Activated naive CD4-positive, alpha-beta T cell treated with Interleukin-2 at 50 U/mL for 16 hours (primary cell): ENCODE results near the gene FBXL19.

Experiments used
- DNase-seq: peaks from one replicate; pipeline ENCODE4 v3.0.0-alpha.2; 2020

Gene FBXL19

DNA sequence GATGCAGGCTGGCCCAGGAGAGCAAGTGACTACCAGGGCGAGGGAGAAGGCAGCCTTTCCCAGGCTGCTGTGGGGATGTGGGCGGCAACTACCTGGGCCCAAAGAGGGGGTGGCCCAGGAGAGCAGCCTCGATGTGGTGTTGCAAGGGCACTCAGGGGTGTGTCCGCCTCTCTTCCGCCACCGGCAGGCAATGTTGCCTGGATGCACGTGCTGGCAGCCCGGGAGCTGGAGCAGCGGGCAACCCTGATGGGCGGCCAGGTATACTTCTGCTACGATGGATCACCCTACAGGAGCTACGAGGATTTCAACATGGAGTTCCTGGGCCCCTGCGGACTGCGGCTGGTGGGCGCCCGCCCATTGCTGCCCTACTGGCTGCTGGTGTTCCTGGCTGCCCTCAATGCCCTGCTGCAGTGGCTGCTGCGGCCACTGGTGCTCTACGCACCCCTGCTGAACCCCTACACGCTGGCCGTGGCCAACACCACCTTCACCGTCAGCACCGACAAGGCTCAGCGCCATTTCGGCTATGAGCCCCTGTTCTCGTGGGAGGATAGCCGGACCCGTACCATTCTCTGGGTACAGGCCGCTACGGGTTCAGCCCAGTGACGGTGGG lies 64.3 kb downstream of the FBXL19 start:
- DNase-seq = no peak

DNA sequence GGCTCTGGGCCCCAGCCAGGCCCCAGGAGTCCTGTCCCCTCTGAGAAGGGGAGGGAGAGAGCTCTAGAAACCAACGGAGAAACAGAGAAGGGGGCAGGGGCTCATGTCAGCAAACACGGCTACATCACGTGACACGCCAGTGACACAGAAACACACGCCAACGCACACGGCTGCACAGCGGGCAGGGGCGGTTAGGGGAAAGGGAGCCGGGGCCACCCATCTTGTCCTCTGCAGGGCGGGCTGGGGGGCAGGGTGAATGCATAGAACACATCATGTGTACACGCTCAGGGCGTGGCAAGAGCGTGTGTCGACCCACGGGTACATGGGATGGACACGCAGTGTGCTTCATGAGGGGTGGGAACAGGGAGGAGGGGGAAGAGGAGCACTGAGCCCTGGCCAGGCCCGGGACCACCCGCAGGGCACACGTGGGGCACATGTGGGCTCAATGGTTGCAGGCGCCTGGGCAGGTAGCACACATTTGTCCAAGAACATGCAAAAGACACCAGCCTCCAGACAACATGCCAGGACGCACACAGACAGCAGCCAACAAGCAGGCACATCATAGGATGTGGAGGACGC lies 66.2 kb downstream of the FBXL19 start:
- DNase-seq = no peak

DNA sequence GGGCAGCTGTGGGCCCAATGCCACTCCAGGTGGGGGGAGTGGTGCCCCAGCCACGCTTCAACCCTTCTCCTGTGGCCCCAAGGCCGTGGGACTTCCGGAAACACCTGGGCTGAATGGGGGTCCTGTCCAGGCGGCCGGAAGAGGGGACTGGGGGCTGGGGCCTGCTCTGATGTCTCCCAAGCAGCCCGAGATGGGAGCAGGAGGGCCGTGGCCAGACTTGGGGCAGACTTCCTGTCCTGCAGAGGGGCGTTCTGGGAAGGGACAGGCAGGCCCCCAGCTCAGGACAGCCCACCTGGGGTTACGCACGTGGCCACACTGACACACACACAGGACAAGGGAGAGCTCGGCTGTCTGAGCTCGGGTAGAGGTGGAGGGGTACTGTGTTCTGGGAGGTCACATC lies 66.7 kb downstream of the FBXL19 start:
- no peak for DNase-seq

DNA sequence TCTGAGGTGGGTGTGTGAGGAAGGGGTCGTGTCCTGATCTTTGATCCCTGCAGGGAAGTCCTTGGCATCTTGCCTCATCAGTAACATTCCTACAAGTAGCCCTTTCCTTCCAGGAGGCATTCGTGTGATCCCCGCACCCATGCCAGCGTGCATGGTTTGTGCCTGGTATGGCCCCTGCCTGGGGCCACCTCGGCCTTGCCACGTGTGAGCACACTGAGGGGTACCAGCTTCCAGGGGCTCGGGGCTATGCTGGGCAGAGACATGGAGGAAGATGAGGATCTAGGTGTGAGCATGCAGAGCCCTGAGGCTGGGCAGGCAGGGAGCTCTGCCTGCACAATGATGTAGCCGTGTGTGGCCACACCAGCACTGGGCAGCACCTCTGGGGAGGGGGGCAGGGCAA lies 67.7 kb downstream of the FBXL19 start:
- DNase-seq = no peak

DNA sequence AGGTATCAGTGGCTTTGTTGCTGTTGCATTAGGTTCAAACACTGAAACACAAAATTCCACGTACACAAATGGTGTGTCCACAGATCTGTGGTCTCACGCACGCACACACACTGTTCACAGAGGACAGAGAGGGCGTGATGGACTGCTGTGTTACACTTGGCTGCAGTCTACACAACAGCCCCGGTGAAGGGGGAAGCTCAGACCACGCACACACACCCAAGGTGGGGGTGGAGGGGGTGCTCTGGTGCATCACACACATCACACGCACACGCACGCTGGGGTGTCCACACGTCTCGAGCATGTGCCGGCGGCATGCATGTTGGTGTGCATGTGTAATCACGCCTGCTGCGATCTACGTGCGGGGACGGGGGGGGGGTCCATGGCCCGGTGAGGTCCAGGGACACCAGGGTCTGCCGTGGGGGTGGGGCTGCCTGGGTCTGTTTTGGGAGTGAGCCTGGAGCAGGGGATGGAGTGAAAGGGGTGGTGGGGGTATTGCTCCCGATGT lies 69.0 kb downstream of the FBXL19 start:
- no peak for DNase-seq

DNA sequence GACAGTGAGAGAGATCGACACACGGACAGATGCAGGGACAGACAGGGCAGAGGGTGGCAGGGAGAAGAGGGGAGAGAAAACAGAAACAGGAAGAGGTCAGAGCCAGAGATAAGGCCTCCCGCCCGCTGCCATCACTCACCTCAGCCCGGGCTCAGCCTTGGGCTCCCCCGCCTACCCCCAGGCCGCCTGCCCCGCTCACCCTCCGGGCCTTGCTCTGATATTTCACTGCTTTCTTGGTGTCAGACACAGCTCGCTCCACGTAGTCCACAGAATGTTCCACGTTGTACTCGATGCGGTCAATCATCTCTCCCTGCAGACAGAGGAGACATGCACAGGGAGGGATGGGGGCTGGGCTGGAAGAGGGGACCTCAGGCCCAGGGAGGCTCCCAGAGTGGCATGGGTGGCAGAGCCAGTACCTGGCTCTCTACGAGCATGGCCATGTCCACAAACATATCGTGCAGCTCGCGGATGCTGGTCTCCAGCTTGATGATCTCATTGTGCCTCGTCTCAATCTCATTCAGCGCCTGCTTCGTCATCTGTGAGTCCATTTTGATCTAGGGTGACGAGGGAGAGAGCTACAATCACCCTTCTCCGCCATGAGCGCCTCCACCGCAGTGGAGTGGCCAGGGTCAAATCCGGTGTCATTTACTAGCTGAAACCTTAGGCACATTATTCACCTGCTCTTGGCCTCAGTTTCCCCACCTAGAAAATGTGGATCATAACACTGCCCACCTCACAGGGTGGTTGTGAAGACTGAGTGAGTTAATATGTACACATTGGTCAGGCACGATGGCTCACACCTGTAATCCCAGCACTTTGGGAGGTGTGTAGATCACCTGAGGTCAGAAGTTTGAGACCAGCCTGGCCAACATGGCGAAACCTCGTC lies 69.8 kb downstream of the FBXL19 start:
- DNase-seq = no peak

DNA sequence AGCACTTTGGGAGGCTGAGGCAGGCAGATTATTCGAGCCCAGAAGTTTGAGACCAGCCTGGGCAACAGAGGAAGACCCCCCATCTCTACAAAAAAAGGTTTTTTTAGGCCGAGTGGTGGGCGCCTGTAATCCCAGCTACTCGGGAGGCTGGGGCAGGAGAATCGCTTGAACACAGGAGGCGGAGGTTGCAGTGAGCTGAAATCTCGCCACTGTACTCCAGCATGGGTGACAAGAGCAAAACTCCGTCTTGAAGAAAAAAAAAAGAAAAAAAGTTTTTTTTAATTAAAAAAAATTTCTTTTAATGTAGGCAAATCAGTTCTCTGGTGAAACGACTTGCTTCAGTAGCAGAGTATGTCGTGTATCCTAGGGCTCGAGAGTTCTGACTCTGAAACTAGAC lies 72.6 kb downstream of the FBXL19 start:
- DNase-seq = no peak

DNA sequence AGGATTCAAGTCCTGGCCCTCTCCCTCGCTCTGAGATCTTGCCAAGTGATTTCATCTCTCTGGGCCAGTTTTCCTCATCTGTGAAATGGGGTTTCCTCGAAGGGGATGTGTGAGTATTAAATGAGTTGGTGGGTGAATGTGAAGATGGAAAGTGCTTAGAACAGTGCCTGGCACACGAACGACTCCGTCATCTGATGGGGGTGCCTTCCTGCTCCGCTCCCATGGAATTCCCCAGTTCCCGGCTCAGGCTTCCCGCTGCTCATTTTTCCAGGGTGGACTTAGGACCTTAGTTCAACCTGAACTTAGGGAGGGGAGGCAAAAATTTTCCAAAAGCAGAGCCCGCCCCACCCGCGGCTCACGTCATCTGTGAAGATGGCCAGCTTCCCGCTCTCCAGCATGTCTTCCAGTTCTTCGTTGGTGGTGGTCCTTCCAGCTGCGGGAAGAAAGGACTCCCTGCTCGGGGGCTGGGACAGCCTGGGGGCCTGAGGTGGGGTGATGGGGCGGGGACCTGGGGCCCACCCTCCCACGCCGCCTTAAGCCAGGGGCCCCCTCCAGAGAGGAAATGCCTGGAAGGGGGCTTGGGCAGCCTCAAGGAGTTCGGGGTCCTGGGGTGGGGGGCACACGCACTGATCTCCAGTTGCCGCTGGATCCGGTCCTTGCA lies 73.1 kb downstream of the FBXL19 start:
- no peak for DNase-seq

DNA sequence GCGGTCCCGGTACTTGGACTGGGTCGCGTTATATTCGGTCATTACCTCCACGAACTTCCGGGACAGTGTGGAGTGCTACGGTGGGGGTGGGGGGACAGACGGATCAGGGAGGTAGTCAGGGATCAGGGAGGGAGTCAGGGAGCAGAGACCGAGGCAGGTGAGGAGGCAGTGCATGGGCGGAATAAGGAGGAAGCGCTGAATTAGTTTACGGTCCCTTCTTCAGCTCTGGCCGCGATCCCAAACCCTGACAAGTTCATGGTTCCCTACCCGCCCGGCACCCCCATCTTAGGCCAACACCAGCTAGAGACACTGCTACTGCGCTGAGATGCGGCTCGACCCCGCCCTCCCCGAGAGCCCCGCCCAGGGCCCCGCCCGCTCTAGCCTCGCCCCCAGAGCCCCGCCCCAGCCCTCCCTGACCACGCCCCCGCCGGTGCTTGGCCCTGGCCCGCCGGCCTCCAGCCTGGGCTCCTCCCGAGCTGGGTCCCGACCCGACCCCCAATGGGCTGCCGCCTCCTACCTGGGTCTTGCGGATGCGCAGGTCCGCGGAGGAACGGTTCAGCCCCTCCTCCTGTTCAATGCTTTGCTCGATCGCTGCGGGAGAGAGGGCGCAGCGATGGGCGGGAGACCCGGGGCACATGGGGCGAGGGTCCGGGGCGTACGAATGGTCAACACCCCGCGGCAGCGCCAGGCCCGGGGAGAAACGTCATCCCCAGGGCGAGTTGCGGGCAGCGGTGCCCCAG lies 73.8 kb downstream of the FBXL19 start:
- DNase-seq = peak; percentile 77

DNA sequence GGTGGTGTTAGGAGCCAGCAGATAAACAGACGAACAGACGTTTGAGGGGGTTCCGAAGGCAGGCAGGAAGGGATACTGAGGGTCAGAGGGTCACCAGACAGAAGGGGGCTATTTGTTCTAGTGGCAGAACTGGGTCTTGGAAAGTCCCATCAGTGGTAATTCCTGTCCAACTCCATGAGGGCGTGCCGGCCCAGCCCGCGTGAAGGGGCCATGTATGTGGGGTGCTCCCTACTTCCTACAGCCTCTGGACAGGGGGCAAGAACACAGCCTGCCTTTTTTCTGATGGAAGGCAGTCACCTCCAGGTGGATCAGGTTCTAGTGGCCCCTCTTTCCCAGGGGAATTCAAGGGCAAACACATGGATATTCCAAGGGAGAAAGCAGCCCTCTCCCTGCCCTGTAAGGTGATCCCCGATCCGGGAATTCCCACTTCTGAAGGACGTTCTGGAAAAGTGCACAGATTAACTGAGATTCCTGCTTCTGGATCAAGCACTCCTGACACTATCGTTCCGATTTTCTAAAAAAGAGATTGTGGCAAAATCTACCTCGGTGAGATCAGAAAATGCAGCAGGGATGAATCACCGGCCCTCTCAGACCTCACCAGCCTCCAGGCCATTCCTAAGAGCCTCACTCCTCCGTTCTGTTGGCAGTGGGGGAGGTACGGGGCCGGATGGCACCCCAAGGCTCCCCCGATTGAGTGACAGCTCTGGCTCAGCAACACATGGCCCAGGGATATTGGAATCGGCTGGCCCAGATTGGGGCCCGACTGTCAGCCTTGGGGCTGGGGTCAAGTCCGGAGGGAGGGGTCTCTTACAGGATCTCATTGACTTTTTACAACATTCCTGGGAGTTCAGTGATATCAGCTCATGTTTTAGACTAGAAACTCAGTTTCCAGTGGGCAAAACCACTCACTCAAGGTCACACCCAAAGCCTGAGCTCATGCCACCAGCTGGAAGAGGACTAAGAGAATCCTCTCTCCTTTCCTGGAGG lies 74.6 kb downstream of the FBXL19 start:
- no peak for DNase-seq
